ENCODE measurements around the gene TPCN2. TPM values are rescaled to one million over a fixed set of nuclear protein-coding genes. Genes with fewer than 3 reads are reported as not detected.

The TPCN2 gene
- total RNA-seq, 4 donors from 2014 or later: 5.6 to 54.6 (median 17.7) TPM

GRCh38 chr11:69013009-69013951 lies 35.5 kb upstream of the TPCN2 start, which contains the start of gene MRGPRF:
Gene MRGPRF, minus strand, starts transcription at chr11:69013246. Its CDS starts 3,345 bp downstream, at chr11:69009901.
- no peaks in the 10 kb centered on the region for H3K27me3 ChIP-seq
- peak within 1 kb of the TSS; percentile 97 to 99 for H3K27ac ChIP-seq
- intact Hi-C loops (cut with DNase I; ENCODE audit: low total_unique reads): loop anchor here (10.0 kb wide), 1 partner anchor 62 kb away; no protein-coding TSS in a partner anchor
- peak within 1 kb of the TSS; percentile 61 to 83 for H3K4me3 ChIP-seq
- peak; percentile 98 to 99 for DNase-seq
- H3K36me3 ChIP-seq: no peaks in the 10 kb centered on the region
- H3K4me1 ChIP-seq: peaks cover 7 to 8% of the 10 kb centered on the region in 2 donors
- TF ChIP-seq, protein P1, sequence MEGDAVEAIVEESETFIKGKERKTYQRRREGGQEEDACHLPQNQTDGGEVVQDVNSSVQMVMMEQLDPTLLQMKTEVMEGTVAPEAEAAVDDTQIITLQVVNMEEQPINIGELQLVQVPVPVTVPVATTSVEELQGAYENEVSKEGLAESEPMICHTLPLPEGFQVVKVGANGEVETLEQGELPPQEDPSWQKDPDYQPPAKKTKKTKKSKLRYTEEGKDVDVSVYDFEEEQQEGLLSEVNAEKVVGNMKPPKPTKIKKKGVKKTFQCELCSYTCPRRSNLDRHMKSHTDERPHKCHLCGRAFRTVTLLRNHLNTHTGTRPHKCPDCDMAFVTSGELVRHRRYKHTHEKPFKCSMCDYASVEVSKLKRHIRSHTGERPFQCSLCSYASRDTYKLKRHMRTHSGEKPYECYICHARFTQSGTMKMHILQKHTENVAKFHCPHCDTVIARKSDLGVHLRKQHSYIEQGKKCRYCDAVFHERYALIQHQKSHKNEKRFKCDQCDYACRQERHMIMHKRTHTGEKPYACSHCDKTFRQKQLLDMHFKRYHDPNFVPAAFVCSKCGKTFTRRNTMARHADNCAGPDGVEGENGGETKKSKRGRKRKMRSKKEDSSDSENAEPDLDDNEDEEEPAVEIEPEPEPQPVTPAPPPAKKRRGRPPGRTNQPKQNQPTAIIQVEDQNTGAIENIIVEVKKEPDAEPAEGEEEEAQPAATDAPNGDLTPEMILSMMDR (IDR thresholded peaks at IDR 0.05): peak; percentile 54 to 80 (median 64)
- peak; percentile 73 to 81 for TF ChIP-seq POLR2A (IDR thresholded peaks at IDR 0.05)
- no peaks in the 10 kb centered on the region for H3K9me3 ChIP-seq

- H3K36me3 ChIP-seq: no peaks in the 10 kb centered on the region
- H3K27ac ChIP-seq: peak overlapping the region; percentile 97 to 99
- H3K4me3 ChIP-seq: peak overlapping the region; percentile 61 to 83
- TF ChIP-seq, protein P1 (IDR thresholded peaks at IDR 0.05): no peak
- peak; percentile 65 for TF ChIP-seq POLR2A (IDR thresholded peaks at IDR 0.05)
- peak; percentile 82 to 91 for DNase-seq
- H3K27me3 ChIP-seq: no peaks in the 10 kb centered on the region
- H3K9me3 ChIP-seq: no peaks in the 10 kb centered on the region
- peaks cover 7 to 11% of the 10 kb centered on the region in 2 donors for H3K4me1 ChIP-seq
- intact Hi-C loops (cut with DNase I; ENCODE audit: low total_unique reads): loop anchor here (10.0 kb wide), 1 partner anchor 61 kb away; no protein-coding TSS in a partner anchor
Observed at GRCh38 chr11:69014084-69014851, 34.5 kb upstream of the TPCN2 start.

- intact Hi-C loops (cut with DNase I; ENCODE audit: low total_unique reads): loop anchor here (10.0 kb wide), 1 partner anchor 60 kb away; no protein-coding TSS in a partner anchor
- Histone ChIP-seq H3K4me1 (peaks cover 7 to 11% of the 10 kb centered on the region in 2 donors), H3K9me3 (no peaks in the 10 kb centered on the region), H3K27ac (peak overlapping the region; percentile 97 to 99), H3K4me3 (no peak overlapping the region), H3K27me3 (no peaks in the 10 kb centered on the region), H3K36me3 (no peaks in the 10 kb centered on the region)
- DNase-seq: no peak
- TF ChIP-seq, protein P1 (IDR thresholded peaks at IDR 0.05): no peak
- TF ChIP-seq POLR2A (IDR thresholded peaks at IDR 0.05): no peak
Observed at GRCh38 chr11:69014898-69015549, 33.7 kb upstream of the TPCN2 start.

DNA sequence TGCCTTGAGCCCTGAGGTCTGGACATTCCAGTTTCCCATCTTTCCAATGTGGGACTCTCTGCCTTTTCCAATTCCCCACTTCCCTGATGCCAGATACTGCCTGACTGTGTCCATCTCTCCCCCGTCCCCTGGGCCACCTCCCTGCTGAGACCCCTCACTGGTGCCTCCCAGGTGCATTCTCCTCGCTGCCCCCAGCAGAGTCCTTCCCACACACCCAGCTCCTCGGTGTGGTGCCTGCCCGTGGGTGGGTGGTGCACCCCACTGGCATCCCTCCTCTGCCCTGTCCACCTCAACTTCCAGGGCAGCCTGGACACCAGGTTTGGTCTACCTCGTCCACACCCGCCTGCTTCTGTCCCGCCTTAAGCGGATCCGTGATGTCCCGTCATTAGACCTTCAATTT lies 30.8 kb upstream of the TPCN2 start:
- Histone ChIP-seq H3K36me3 (no peaks in the 10 kb centered on the region), H3K4me3 (no peak overlapping the region), H3K27me3 (no peaks in the 10 kb centered on the region), H3K4me1 (peaks cover 7 to 11% of the 10 kb centered on the region in 2 donors), H3K27ac (peak overlapping the region; percentile 59 to 80), H3K9me3 (no peaks in the 10 kb centered on the region)
- DNase-seq: peak in 1 of 2 donors; percentile 15
- TF ChIP-seq, protein P1 (IDR thresholded peaks at IDR 0.05): no peak
- TF ChIP-seq POLR2A (IDR thresholded peaks at IDR 0.05): no peak
- intact Hi-C loops (cut with DNase I; ENCODE audit: low total_unique reads): loop anchor here (10.0 kb wide), 1 partner anchor 57 kb away; no protein-coding TSS in a partner anchor
